ENCODE results near the gene SCAMP1.

DNA sequence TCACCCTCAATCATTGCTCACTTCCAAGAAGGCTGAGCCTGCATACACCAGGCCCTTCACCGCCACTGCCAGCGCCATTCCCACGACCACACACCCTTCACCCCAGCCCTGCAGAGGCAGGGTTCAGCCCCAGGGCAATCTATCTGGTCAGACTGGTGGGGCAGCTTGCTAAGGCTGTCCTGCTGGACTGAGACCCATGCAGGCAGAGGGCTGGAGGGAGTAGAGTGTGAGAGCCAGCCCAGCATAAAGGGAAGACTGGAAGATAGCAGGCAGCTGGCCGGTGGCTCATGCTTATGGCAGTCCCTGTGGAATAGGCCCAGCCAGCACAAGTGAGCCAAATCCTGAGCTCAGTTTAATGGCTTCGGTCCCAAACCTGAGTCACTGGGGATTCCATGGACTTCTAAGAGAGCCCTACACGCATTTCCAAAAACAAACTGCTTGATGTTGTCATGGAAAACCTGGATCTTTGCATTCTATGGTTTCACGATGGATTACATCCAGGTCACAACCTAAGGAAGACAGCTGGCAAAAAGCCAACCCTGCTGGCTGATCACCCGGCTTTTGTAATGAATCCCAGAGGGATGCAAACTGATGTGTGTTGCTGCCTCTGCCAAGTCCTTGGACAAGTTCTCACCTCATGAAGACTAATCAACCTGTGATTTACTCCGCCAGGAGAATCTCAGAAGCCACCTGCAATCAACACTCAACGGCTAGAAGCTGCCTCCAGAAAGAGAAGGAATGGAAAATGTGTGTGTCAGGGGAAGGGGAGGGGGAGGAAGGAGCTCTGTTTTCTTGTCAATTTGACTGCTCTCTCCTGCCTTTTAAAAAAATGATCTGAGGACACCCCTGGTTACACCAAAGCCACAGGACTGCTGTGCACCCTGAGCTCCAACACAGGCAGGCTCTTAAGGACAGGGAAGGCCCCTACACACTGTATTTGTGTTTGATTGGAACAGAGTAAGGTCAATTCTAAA, 144.6 kb downstream of the SCAMP1 start:
- TF ChIP-seq, protein P1, sequence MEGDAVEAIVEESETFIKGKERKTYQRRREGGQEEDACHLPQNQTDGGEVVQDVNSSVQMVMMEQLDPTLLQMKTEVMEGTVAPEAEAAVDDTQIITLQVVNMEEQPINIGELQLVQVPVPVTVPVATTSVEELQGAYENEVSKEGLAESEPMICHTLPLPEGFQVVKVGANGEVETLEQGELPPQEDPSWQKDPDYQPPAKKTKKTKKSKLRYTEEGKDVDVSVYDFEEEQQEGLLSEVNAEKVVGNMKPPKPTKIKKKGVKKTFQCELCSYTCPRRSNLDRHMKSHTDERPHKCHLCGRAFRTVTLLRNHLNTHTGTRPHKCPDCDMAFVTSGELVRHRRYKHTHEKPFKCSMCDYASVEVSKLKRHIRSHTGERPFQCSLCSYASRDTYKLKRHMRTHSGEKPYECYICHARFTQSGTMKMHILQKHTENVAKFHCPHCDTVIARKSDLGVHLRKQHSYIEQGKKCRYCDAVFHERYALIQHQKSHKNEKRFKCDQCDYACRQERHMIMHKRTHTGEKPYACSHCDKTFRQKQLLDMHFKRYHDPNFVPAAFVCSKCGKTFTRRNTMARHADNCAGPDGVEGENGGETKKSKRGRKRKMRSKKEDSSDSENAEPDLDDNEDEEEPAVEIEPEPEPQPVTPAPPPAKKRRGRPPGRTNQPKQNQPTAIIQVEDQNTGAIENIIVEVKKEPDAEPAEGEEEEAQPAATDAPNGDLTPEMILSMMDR (IDR thresholded peaks at IDR 0.05; ENCODE audit: insufficient read depth, low read length): no peak
- TF ChIP-seq POLR2AphosphoS5 (IDR thresholded peaks at IDR 0.05; ENCODE audit: low read depth): no peak
- TF ChIP-seq, protein P2, sequence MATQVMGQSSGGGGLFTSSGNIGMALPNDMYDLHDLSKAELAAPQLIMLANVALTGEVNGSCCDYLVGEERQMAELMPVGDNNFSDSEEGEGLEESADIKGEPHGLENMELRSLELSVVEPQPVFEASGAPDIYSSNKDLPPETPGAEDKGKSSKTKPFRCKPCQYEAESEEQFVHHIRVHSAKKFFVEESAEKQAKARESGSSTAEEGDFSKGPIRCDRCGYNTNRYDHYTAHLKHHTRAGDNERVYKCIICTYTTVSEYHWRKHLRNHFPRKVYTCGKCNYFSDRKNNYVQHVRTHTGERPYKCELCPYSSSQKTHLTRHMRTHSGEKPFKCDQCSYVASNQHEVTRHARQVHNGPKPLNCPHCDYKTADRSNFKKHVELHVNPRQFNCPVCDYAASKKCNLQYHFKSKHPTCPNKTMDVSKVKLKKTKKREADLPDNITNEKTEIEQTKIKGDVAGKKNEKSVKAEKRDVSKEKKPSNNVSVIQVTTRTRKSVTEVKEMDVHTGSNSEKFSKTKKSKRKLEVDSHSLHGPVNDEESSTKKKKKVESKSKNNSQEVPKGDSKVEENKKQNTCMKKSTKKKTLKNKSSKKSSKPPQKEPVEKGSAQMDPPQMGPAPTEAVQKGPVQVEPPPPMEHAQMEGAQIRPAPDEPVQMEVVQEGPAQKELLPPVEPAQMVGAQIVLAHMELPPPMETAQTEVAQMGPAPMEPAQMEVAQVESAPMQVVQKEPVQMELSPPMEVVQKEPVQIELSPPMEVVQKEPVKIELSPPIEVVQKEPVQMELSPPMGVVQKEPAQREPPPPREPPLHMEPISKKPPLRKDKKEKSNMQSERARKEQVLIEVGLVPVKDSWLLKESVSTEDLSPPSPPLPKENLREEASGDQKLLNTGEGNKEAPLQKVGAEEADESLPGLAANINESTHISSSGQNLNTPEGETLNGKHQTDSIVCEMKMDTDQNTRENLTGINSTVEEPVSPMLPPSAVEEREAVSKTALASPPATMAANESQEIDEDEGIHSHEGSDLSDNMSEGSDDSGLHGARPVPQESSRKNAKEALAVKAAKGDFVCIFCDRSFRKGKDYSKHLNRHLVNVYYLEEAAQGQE (IDR thresholded peaks at IDR 0.05; ENCODE audit: insufficient replicate concordance, low read depth): no peak
- TF ChIP-seq GABPA (IDR thresholded peaks at IDR 0.05; ENCODE audit: low read depth): no peak
